DMS79 treated with DMSO at 0.1 percent for 48 hours (cell line): Measurements from ENCODE around the gene PRPF38B.
"Not testable (repeated sequence)": the region's sequence is repeated elsewhere in the genome, so short reads cannot be mapped to it uniquely, and the experiment has no call there.

Source experiments
- DNase-seq: peaks from one replicate; lab custom pipeline; 2025; lab: John Stamatoyannopoulos, UW

PRPF38B gene

GRCh38 chr1:108679586-108680213, 12.4 kb upstream of the PRPF38B start:
- no peak for DNase-seq

GRCh38 chr1:108681701-108682100, 10.4 kb upstream of the PRPF38B start:
- DNase-seq: not testable (repeated sequence)

- no peak for DNase-seq
Observed at GRCh38 chr1:108685529-108685928, 6.6 kb upstream of the PRPF38B start.

GRCh38 chr1:108686614-108687313, 5.3 kb upstream of the PRPF38B start:
- no peak for DNase-seq

- DNase-seq: no peak
Observed at GRCh38 chr1:108691128-108691941, 775 bp upstream of the PRPF38B start.

- peak; percentile 59 for DNase-seq
Observed at GRCh38 chr1:108692724-108693655, 880 bp downstream of the PRPF38B start.

- no peak for DNase-seq
Observed at GRCh38 chr1:108695535-108695934, 3.4 kb downstream of the PRPF38B start.

- no peak for DNase-seq
Observed at GRCh38 chr1:108699375-108700332, 7.5 kb downstream of the PRPF38B start.

- no peak for DNase-seq
Observed at GRCh38 chr1:108701176-108701849, 9.2 kb downstream of the PRPF38B start.

GRCh38 chr1:108702109-108702508, 10.0 kb downstream of the PRPF38B start:
- DNase-seq: not testable (repeated sequence)

- DNase-seq: no peak
Observed at GRCh38 chr1:108703939-108704338, 11.8 kb downstream of the PRPF38B start.

GRCh38 chr1:108704496-108704895, 12.4 kb downstream of the PRPF38B start:
- no peak for DNase-seq

- DNase-seq: no peak
Observed at GRCh38 chr1:108706643-108707042, 14.5 kb downstream of the PRPF38B start.

GRCh38 chr1:108708691-108709660, 16.9 kb downstream of the PRPF38B start:
- DNase-seq: no peak

GRCh38 chr1:108712606-108713150, 20.6 kb downstream of the PRPF38B start, which contains the start of gene FNDC7:
TSS of gene FNDC7 (plus strand) at chr1:108712908. CDS start at chr1:108712934, 26 bp downstream.
- no peak for DNase-seq

GRCh38 chr1:108715932-108716331, 23.8 kb downstream of the PRPF38B start:
- DNase-seq: no peak

- no peak for DNase-seq
Observed at GRCh38 chr1:108716437-108717230, 24.5 kb downstream of the PRPF38B start.
